Measurements from ENCODE around the gene TMOD1. TPM values are rescaled to one million over a fixed set of nuclear protein-coding genes. Genes with fewer than 3 reads are reported as not detected.

TMOD1 gene
- total RNA-seq, 1 experiment from 2014 or later = 0.14 TPM

DNA sequence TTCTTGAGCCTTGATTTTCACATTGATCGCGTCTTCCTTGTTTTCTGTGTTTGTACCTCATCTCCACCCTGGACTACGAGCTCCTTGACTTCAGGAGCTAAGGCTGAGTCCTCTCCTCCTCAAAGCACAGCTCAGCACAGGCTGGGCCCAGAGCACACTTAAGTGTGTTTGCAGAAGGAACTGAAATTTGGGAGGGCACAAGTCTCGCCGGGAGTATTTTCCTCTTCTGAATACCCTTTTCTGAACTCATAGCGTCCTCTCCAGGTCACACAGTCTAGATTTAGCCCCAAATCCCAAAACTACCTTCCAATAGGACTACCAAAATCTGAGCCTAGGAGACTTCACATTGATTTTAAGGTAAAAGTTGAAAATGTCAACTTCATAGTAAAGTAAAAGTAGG lies 90.1 kb downstream of the TMOD1 start:
- TF ChIP-seq, protein P1, sequence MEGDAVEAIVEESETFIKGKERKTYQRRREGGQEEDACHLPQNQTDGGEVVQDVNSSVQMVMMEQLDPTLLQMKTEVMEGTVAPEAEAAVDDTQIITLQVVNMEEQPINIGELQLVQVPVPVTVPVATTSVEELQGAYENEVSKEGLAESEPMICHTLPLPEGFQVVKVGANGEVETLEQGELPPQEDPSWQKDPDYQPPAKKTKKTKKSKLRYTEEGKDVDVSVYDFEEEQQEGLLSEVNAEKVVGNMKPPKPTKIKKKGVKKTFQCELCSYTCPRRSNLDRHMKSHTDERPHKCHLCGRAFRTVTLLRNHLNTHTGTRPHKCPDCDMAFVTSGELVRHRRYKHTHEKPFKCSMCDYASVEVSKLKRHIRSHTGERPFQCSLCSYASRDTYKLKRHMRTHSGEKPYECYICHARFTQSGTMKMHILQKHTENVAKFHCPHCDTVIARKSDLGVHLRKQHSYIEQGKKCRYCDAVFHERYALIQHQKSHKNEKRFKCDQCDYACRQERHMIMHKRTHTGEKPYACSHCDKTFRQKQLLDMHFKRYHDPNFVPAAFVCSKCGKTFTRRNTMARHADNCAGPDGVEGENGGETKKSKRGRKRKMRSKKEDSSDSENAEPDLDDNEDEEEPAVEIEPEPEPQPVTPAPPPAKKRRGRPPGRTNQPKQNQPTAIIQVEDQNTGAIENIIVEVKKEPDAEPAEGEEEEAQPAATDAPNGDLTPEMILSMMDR (IDR thresholded peaks at IDR 0.05; ENCODE audit: unreplicated experiment) = no peak
- CTCF ChIA-PET = no interaction called here
- Mint-ChIP-seq H3K4me1 (ENCODE audit: low read depth, unreplicated experiment) (no peaks in the 10 kb centered on the region), H3K9me3 (ENCODE audit: low read depth, unreplicated experiment) (peaks cover 2% of the 10 kb centered on the region), H3K27me3 (ENCODE audit: unreplicated experiment) (peaks cover 12% of the 10 kb centered on the region), H3K27ac (ENCODE audit: unreplicated experiment) (no peak overlapping the region), H3K4me3 (ENCODE audit: low read depth, unreplicated experiment) (no peak overlapping the region), H3K36me3 (ENCODE audit: insufficient read depth, unreplicated experiment) (no peaks in the 10 kb centered on the region)
- BruUV-seq (replicated peaks) = no TSS peak
- DNase-seq = no peak
- intact Hi-C loops (cut with micrococcal nuclease; ENCODE audit: unreplicated experiment) = loop anchor here (10.0 kb wide), 1 partner anchor 177 kb away; the partner anchor contains the start of gene TDRD7

DNA sequence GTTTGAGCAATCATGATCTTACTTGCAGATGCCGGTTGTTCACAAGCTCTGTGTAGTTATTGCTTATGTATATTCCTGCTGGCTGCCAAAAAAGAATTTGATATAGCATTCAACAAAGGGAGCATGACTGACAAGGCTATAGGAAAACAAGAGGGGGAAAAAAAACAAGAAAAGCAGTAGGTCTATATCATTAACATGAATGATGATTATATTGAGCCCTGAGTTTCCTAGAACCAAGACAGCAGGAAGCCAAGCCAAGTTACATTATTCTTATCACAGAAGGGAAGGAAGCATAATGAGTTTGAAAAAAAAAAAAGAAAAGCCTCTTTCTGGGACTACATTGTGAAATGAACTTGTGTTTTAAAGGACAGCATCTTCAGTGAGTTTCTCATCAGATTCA lies 90.7 kb downstream of the TMOD1 start:
- peaks cover 12% of the 10 kb centered on the region for H3K27me3 Mint-ChIP-seq (ENCODE audit: unreplicated experiment)

DNA sequence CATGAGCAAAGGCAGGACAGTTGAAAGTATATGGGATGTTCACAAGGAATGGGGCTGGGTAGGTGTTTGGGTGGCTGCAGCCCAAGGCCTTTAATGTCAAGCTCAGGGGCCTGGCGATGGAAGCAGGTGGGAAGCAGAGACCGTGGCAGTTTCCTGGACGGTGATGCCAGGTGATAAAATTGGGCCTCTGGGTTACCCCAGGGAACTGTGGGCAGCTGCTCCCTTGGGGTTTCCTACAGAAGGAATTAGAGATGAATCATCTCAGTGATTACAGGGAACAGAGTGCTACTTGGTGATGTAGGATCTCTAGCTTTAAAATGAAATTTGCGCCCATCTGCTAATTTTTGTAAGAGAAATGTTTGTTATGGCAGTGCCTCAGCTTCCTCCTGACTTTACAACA lies 92.5 kb downstream of the TMOD1 start:
- no peaks in the 10 kb centered on the region for H3K4me1 Mint-ChIP-seq (ENCODE audit: low read depth, unreplicated experiment)

More for the DNA sequence above, 90.7 kb downstream of the TMOD1 start:
- DNase-seq = no peak
- intact Hi-C loops (cut with micrococcal nuclease; ENCODE audit: unreplicated experiment) = loop anchor here (10.0 kb wide), 1 partner anchor 177 kb away; the partner anchor contains the start of gene TDRD7
- no peak overlapping the region for H3K27ac Mint-ChIP-seq (ENCODE audit: unreplicated experiment)
- peaks cover 2% of the 10 kb centered on the region for H3K9me3 Mint-ChIP-seq (ENCODE audit: low read depth, unreplicated experiment)
- no peaks in the 10 kb centered on the region for H3K4me1 Mint-ChIP-seq (ENCODE audit: low read depth, unreplicated experiment)
- CTCF ChIA-PET = no interaction called here
- TF ChIP-seq, protein P1 (IDR thresholded peaks at IDR 0.05; ENCODE audit: unreplicated experiment) = no peak
- BruUV-seq (replicated peaks) = no TSS peak
- H3K36me3 Mint-ChIP-seq (ENCODE audit: insufficient read depth, unreplicated experiment) = no peaks in the 10 kb centered on the region
- H3K4me3 Mint-ChIP-seq (ENCODE audit: low read depth, unreplicated experiment) = no peak overlapping the region

DNA sequence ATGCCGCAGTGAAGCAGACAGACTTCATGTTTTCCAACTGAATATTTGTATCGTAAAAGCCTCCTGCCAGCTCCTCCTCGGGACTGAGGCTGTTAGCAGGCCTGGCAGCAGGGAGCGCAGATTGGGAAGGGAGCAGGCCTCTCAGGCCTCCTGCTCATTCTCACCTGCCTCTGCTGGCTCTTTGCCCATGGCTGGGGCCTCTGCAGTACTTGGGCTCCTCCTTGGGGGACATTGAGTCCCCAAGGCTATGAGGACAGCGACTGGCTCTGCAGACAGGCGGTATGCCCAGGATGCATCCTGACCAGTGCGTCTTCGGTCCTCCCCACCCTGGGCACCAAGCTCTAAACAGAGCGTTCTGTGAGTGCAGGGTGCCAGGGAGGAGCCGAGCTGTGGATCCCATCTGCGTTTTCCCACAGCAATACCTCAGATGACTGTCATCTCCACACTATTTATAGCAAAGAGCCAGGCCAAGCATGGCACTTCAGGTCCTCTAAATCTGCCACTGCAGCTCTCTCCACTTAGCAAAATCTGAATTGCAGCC lies 93.0 kb downstream of the TMOD1 start:
- CTCF ChIA-PET = no interaction called here
- intact Hi-C loops (cut with micrococcal nuclease; ENCODE audit: unreplicated experiment) = loop anchor here (10.0 kb wide), 1 partner anchor 180 kb away; the partner anchor contains the start of gene TDRD7
- TF ChIP-seq, protein P1 (IDR thresholded peaks at IDR 0.05; ENCODE audit: unreplicated experiment) = no peak

More for the DNA sequence above, 92.5 kb downstream of the TMOD1 start:
- no peak overlapping the region for H3K27ac Mint-ChIP-seq (ENCODE audit: unreplicated experiment)
- BruUV-seq (replicated peaks) = no TSS peak
- peaks cover 4% of the 10 kb centered on the region for H3K36me3 Mint-ChIP-seq (ENCODE audit: insufficient read depth, unreplicated experiment)
- DNase-seq = no peak
- intact Hi-C loops (cut with micrococcal nuclease; ENCODE audit: unreplicated experiment) = loop anchor here (10.0 kb wide), 1 partner anchor 179 kb away; the partner anchor contains the start of gene TDRD7
- H3K27me3 Mint-ChIP-seq (ENCODE audit: unreplicated experiment) = peaks cover 12% of the 10 kb centered on the region
- H3K4me3 Mint-ChIP-seq (ENCODE audit: low read depth, unreplicated experiment) = no peak overlapping the region
- CTCF ChIA-PET = no interaction called here
- H3K9me3 Mint-ChIP-seq (ENCODE audit: low read depth, unreplicated experiment) = no peaks in the 10 kb centered on the region
- TF ChIP-seq, protein P1 (IDR thresholded peaks at IDR 0.05; ENCODE audit: unreplicated experiment) = no peak

More for the DNA sequence above, 93.0 kb downstream of the TMOD1 start:
- H3K27ac Mint-ChIP-seq (ENCODE audit: unreplicated experiment) = no peak overlapping the region
- BruUV-seq (replicated peaks) = no TSS peak
- H3K4me1 Mint-ChIP-seq (ENCODE audit: low read depth, unreplicated experiment) = no peaks in the 10 kb centered on the region
- no peak for DNase-seq
- no peaks in the 10 kb centered on the region for H3K9me3 Mint-ChIP-seq (ENCODE audit: low read depth, unreplicated experiment)
- H3K4me3 Mint-ChIP-seq (ENCODE audit: low read depth, unreplicated experiment) = no peak overlapping the region
- H3K27me3 Mint-ChIP-seq (ENCODE audit: unreplicated experiment) = peaks cover 12% of the 10 kb centered on the region
- H3K36me3 Mint-ChIP-seq (ENCODE audit: insufficient read depth, unreplicated experiment) = peaks cover 4% of the 10 kb centered on the region
